Left lung (tissue), 10 donors: Measurements from ENCODE around the gene ANKRD13D. TPM values are rescaled to one million over a fixed set of nuclear protein-coding genes. Genes with fewer than 3 reads are reported as not detected.

Source experiments
- ATAC-seq: fragments of 200-7000 bp; cut with Tn5 transposase; one replicate; pipeline ENCODE4 v1.9.1; 2020; ENCODE audit warnings: moderate library complexity
- DNase-seq, 4 donors: peaks; one replicate each; pipeline ENCODE4 v3.0.0-alpha.2; 2013 to 2020
- H3K27ac ChIP-seq, 2 donors: fragments of 200-600 bp; sonication (generic) in 1 of 2; one replicate each; pipeline versions ENCODE4 v1.5.0 to v1.8.0; 2020 to 2021
- H3K27me3 ChIP-seq, 2 donors: fragments of 200-600 bp; sonication (generic) in 1 of 2; one replicate each; pipeline versions ENCODE4 v1.5.0 to v1.8.0; 2020 to 2021
- H3K36me3 ChIP-seq, 2 donors: fragments of 200-600 bp; sonication (generic) in 1 of 2; one replicate each; pipeline versions ENCODE4 v1.5.0 to v1.8.0; 2020 to 2021
- H3K4me1 ChIP-seq, 2 donors: fragments of 200-600 bp; one replicate each; pipeline ENCODE4 v1.8.0; 2021
- H3K4me3 ChIP-seq, 2 donors: fragments of 200-600 bp; sonication (generic) in 1 of 2; one replicate each; pipeline versions ENCODE4 v1.5.0 to v1.8.0; 2020 to 2021; ENCODE audit warnings: mild to moderate bottlenecking in 1 of 2
- H3K9me3 ChIP-seq, 2 donors: fragments of 200-600 bp; sonication (generic) in 1 of 2; one replicate each; pipeline versions ENCODE4 v1.5.0 to v1.8.0; 2020 to 2021
- CTCF ChIP-seq, 2 donors: fragments of 200-600 bp; sonication (generic) in 1 of 2; IDR thresholded peaks; one replicate each; pipeline versions ENCODE4 v1.5.0 to v1.8.0; 2021; ENCODE audit warnings: antibody characterized with exemption in 2 of 2
- intact Hi-C, 2 donors: fragments of 100-400 bp; cut with DNase I; formaldehyde crosslinking; loops; one replicate each; pipeline versions ENCODE4 v1.11.2 to v1.14.2; 2022
- polyA plus RNA-seq, 6 donors: library from polyadenylated mRNA; unstranded; fragments of 120-200 nt; gene quantifications; one replicate each; pipeline ENCODE4 v1.2.1, GENCODE V29; 2013; ENCODE audit not compliant: insufficient read length in 6 of 6
- total RNA-seq, 2 donors: library from RNA; stranded (reverse); fragmentation: NEBNext Ultra II Directional; extraction: Animal tissue kit (Norgen Biotek cat#: 25700); gene quantifications; one replicate each; pipeline ENCODE4 v1.2.1, GENCODE V29; 2021
- donor health status: DM: no; HTN: yes; CAD: no.
- donor health status: DM: no; HTN: no; CAD: no.

The ANKRD13D gene
- total and polyA plus RNA-seq, 8 donors: 34.5 to 81.2 (median 50.3) TPM

GRCh38 chr11:67301951-67302516, 12.9 kb downstream of the ANKRD13D start:
- DNase-seq (peak in 3 of 4 donors; percentile 58 to 86 (median 63)), ATAC-seq (peak; percentile 57)
- intact Hi-C loops: no loop called here
- peak overlapping the region; percentile 71 to 88 for H3K27ac ChIP-seq
- H3K27me3 ChIP-seq: no peaks in the 10 kb centered on the region
- H3K9me3 ChIP-seq: no peaks in the 10 kb centered on the region
- peak overlapping the region in 1 of 2 donors; percentile 84 for H3K4me3 ChIP-seq
- H3K36me3 ChIP-seq: peaks cover 3 to 56% of the 10 kb centered on the region in 2 donors
- H3K4me1 ChIP-seq: peaks cover 13 to 44% of the 10 kb centered on the region in 2 donors
- TF ChIP-seq CTCF (IDR thresholded peaks at IDR 0.05): no peak

GRCh38 chr11:67302571-67303131, 13.5 kb downstream of the ANKRD13D start:
- peaks cover 3 to 56% of the 10 kb centered on the region in 2 donors for H3K36me3 ChIP-seq
- ATAC-seq: peak; percentile 56
- H3K27me3 ChIP-seq: no peaks in the 10 kb centered on the region
- DNase-seq: peak in 3 of 4 donors; percentile 41 to 91 (median 62)
- peak overlapping the region; percentile 84 to 92 for H3K4me3 ChIP-seq
- peak overlapping the region; percentile 71 to 88 for H3K27ac ChIP-seq
- H3K9me3 ChIP-seq: no peaks in the 10 kb centered on the region
- H3K4me1 ChIP-seq: peaks cover 13 to 44% of the 10 kb centered on the region in 2 donors
- TF ChIP-seq CTCF (IDR thresholded peaks at IDR 0.05): no peak
- intact Hi-C loops: no loop called here

- Histone ChIP-seq H3K27me3 (no peaks in the 10 kb centered on the region), H3K36me3 (peaks cover 3 to 56% of the 10 kb centered on the region in 2 donors), H3K27ac (peak within 1 kb of the TSS; percentile 71 to 88), H3K4me1 (peaks cover 13 to 44% of the 10 kb centered on the region in 2 donors), H3K4me3 (peak within 1 kb of the TSS; percentile 84 to 92), H3K9me3 (no peaks in the 10 kb centered on the region)
- TF ChIP-seq CTCF (IDR thresholded peaks at IDR 0.05): no peak
- ATAC-seq (peak; percentile 96), DNase-seq (peak; percentile 39 to 98 (median 78))
- intact Hi-C loops: no loop called here
Measured at GRCh38 chr11:67303132-67303834, 14.2 kb downstream of the ANKRD13D start, which contains the start of gene SSH3. Gene SSH3 (plus strand): TSS chr11:67303530. CDS start chr11:67303626, 96 bp downstream.

GRCh38 chr11:67303835-67304411, 14.8 kb downstream of the ANKRD13D start:
- Histone ChIP-seq H3K9me3 (no peaks in the 10 kb centered on the region), H3K36me3 (peaks cover 3 to 56% of the 10 kb centered on the region in 2 donors), H3K4me1 (peaks cover 13 to 44% of the 10 kb centered on the region in 2 donors), H3K27ac (peak overlapping the region; percentile 71 to 88), H3K27me3 (no peaks in the 10 kb centered on the region), H3K4me3 (peak overlapping the region; percentile 84 to 92)
- peak in 2 of 4 donors; percentile 48 to 89 for DNase-seq
- intact Hi-C loops: no loop called here
- no peak for TF ChIP-seq CTCF (IDR thresholded peaks at IDR 0.05)
- ATAC-seq: peak; percentile 46
